ENCODE data around the gene ANAPC7. TPM values are rescaled to one million over a fixed set of nuclear protein-coding genes. Genes with fewer than 3 reads are reported as not detected.
"Not testable (repeated sequence)": the region's sequence is repeated elsewhere in the genome, so short reads cannot be mapped to it uniquely, and the experiment has no call there.

Gene ANAPC7
- total RNA-seq, 1 experiment from 2014 or later, result 52.4 TPM

GRCh38 chr12:110340706-110341105 lies 62.8 kb downstream of the ANAPC7 start:
- Histone ChIP-seq H3K9me2 (ENCODE audit: insufficient read depth) (no peaks in the 10 kb centered on the region), H3K27ac (no peak overlapping the region), H3K4me1 (replicated peaks; ENCODE audit: insufficient read depth) (peaks cover 43% of the 10 kb centered on the region), H3K9me3 (ENCODE audit: insufficient read depth, low read depth) (no peaks in the 10 kb centered on the region), H3K79me2 (ENCODE audit: low read depth) (peaks cover 16% of the 10 kb centered on the region; the same call in 1 of the 2 replicates), H3K4me2 (no peak overlapping the region), H3K4me3 (no peak overlapping the region), H3F3A (ENCODE audit: insufficient read depth, low read depth) (peaks cover 68% of the 10 kb centered on the region), H4K20me1 (ENCODE audit: insufficient read depth) (no peaks in the 10 kb centered on the region), H3K27me3 (ENCODE audit: insufficient read depth, low read depth) (no peaks in the 10 kb centered on the region), H3K36me3 (ENCODE audit: low read depth) (peaks cover 67% of the 10 kb centered on the region), H2AFZ (no peak overlapping the region)
- DNase-seq, result no peak
- TF ChIP-seq EZH2 (IDR thresholded peaks at IDR 0.05; ENCODE audit: low read depth) (no peak), CTCF (conservative IDR thresholded peaks at IDR 0.05) (no peak)
- intact Hi-C loops (cut with micrococcal nuclease; ENCODE audit: unreplicated experiment), result no loop called here
- BruUV-seq (replicated peaks), result no TSS peak
- CTCF ChIA-PET, result no interaction called here
- POLR2A ChIA-PET (ENCODE audit: unreplicated experiment), result no interaction called here

- H3K4me2 ChIP-seq, result not testable (repeated sequence)
Observed at GRCh38 chr12:110340261-110340660, 63.2 kb downstream of the ANAPC7 start.

GRCh38 chr12:110339184-110339952 lies 64.1 kb downstream of the ANAPC7 start:
- Histone ChIP-seq H2AFZ (no peak overlapping the region), H3K4me1 (replicated peaks; ENCODE audit: insufficient read depth) (peaks cover 32% of the 10 kb centered on the region), H3K4me3 (no peak overlapping the region), H3K4me2 (peak overlapping the region; percentile 23), H3K79me2 (ENCODE audit: low read depth) (peaks cover 14% of the 10 kb centered on the region; the same call in 1 of the 2 replicates), H3K36me3 (ENCODE audit: low read depth) (peaks cover 70% of the 10 kb centered on the region), H3K27me3 (ENCODE audit: insufficient read depth, low read depth) (no peaks in the 10 kb centered on the region), H3F3A (ENCODE audit: insufficient read depth, low read depth) (peaks cover 59% of the 10 kb centered on the region), H4K20me1 (ENCODE audit: insufficient read depth) (no peaks in the 10 kb centered on the region), H3K27ac (peak overlapping the region; percentile 34), H3K9me2 (ENCODE audit: insufficient read depth) (no peaks in the 10 kb centered on the region), H3K9me3 (ENCODE audit: insufficient read depth, low read depth) (no peaks in the 10 kb centered on the region)
- intact Hi-C loops (cut with micrococcal nuclease; ENCODE audit: unreplicated experiment), result no loop called here
- no TSS peak for BruUV-seq (replicated peaks)
- TF ChIP-seq CTCF (conservative IDR thresholded peaks at IDR 0.05) (no peak), EZH2 (IDR thresholded peaks at IDR 0.05; ENCODE audit: low read depth) (no peak)
- peak in 1 of 2 experiments; percentile 48 for DNase-seq
- ChIA-PET POLR2A (ENCODE audit: unreplicated experiment) (no interaction called here), CTCF (no interaction called here)

More at GRCh38 chr12:110340261-110340660, 63.2 kb downstream of the ANAPC7 start:
- peaks cover 14% of the 10 kb centered on the region; the same call in 1 of the 2 replicates for H3K79me2 ChIP-seq (ENCODE audit: low read depth)
- H2AFZ ChIP-seq; H3K27ac ChIP-seq; H3K9me2 ChIP-seq (ENCODE audit: insufficient read depth); DNase-seq; H3K9me3 ChIP-seq (ENCODE audit: insufficient read depth, low read depth); POLR2A ChIA-PET (ENCODE audit: unreplicated experiment); H4K20me1 ChIP-seq (ENCODE audit: insufficient read depth); intact Hi-C loops (cut with micrococcal nuclease; ENCODE audit: unreplicated experiment); H3K27me3 ChIP-seq (ENCODE audit: insufficient read depth, low read depth); BruUV-seq (replicated peaks); H3K4me3 ChIP-seq; CTCF ChIA-PET: not testable (repeated sequence)
- H3K36me3 ChIP-seq (ENCODE audit: low read depth), result peaks cover 69% of the 10 kb centered on the region
- H3F3A ChIP-seq (ENCODE audit: insufficient read depth, low read depth), result peaks cover 66% of the 10 kb centered on the region
- peaks cover 40% of the 10 kb centered on the region for H3K4me1 ChIP-seq (replicated peaks; ENCODE audit: insufficient read depth)
